ENCODE results near the gene PROSER2. TPM values are rescaled to one million over a fixed set of nuclear protein-coding genes. Genes with fewer than 3 reads are reported as not detected.
A peak's percentile ranks its signal among the peaks of the same experiment; 100 is the strongest.

PROSER2 gene
- total and polyA plus RNA-seq, 12 donors: 0.34 to 1.6 (median 0.76) TPM

DNA sequence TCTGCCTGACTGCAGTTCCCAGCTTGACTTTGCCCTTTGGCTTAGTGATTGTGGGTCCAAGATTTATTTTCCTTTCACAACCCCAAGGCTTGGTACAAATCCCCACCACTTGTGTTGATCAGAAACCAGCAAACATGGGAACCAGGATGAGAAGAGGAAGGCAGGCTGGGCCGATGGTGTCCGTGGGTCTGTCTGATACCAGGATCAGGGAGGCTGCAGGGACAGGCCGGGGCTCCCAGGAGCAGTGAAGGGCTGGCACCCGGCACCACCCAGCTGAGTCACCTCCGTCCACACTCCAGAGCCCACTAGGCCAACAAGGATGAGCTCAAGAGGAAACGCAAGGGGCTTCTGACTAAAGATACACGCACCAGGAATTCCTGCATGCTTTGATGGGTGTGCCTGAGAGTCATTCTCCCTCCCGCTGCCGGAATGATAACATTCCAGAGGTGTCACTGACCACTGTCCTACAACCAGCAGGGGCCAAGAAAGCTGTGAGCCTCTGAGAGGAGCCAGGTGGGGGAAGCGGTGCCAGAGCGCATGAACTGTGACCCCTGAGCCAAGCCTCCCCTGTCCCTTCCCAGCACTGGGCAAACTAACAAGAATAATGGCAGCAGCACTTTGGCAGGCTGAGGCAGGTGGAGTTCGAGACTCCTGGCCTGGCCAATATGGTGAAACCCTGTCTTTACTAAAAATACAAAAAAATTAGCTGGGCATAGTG lies 29.2 kb upstream of the PROSER2 start:
- Histone ChIP-seq H3K27me3 (peaks cover 0 to 23% (median 10%) of the 10 kb centered on the region in 7 donors), H3K36me3 (no peaks in the 10 kb centered on the region), H3K9me3 (no peaks in the 10 kb centered on the region), H3K27ac (no peak overlapping the region), H3K4me3 (no peak overlapping the region), H3K4me1 (peaks cover 0 to 5% (median 0%) of the 10 kb centered on the region in 9 donors)
- DNase-seq (no peak), ATAC-seq (peak in 1 of 8 donors; percentile 22)
- TF ChIP-seq, protein P1, sequence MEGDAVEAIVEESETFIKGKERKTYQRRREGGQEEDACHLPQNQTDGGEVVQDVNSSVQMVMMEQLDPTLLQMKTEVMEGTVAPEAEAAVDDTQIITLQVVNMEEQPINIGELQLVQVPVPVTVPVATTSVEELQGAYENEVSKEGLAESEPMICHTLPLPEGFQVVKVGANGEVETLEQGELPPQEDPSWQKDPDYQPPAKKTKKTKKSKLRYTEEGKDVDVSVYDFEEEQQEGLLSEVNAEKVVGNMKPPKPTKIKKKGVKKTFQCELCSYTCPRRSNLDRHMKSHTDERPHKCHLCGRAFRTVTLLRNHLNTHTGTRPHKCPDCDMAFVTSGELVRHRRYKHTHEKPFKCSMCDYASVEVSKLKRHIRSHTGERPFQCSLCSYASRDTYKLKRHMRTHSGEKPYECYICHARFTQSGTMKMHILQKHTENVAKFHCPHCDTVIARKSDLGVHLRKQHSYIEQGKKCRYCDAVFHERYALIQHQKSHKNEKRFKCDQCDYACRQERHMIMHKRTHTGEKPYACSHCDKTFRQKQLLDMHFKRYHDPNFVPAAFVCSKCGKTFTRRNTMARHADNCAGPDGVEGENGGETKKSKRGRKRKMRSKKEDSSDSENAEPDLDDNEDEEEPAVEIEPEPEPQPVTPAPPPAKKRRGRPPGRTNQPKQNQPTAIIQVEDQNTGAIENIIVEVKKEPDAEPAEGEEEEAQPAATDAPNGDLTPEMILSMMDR (IDR thresholded peaks at IDR 0.05): no peak
- intact Hi-C loops (cut with DNase I): loop anchor here in 2 of 10 donors (5.0 kb wide), 1 partner anchor 193 kb away; no protein-coding TSS in a partner anchor
- WGBS, 2 donors: 80 to 83% methylated on average over 12 of the region's 12 CpGs

DNA sequence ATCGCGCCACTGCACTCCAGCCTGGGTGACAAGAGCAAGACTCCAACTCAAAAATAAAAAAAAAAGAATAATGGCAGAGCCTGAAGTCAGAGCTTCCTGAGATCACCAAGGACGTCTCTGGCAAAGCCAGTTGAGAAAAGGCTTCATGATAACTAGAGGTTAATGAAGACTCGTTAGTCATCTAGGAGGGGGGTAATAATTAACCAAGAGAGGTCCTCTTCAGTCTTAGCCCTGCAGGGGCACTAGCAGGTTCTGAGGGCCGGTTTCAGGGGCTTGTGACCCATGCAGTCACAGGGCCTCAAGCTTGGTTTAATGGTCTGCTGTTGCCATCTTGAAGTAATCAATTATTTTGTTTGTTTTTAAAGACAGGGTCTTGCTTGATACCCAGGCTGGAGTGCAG lies 28.6 kb upstream of the PROSER2 start:
- no peak for ATAC-seq
- no peak overlapping the region for H3K27ac ChIP-seq
- TF ChIP-seq, protein P1 (IDR thresholded peaks at IDR 0.05): no peak
- intact Hi-C loops (cut with DNase I): loop anchor here in 2 of 10 donors (5.0 kb wide), 1 partner anchor 193 kb away; no protein-coding TSS in a partner anchor
- no peaks in the 10 kb centered on the region for H3K9me3 ChIP-seq
- peaks cover 0 to 8% (median 0%) of the 10 kb centered on the region in 9 donors for H3K4me1 ChIP-seq
- DNase-seq: no peak
- H3K27me3 ChIP-seq: peaks cover 0 to 23% (median 10%) of the 10 kb centered on the region in 7 donors
- 93 to 98% methylated on average over 5 of the region's 5 CpGs for WGBS, 2 donors
- H3K36me3 ChIP-seq: no peaks in the 10 kb centered on the region
- H3K4me3 ChIP-seq: no peak overlapping the region

DNA sequence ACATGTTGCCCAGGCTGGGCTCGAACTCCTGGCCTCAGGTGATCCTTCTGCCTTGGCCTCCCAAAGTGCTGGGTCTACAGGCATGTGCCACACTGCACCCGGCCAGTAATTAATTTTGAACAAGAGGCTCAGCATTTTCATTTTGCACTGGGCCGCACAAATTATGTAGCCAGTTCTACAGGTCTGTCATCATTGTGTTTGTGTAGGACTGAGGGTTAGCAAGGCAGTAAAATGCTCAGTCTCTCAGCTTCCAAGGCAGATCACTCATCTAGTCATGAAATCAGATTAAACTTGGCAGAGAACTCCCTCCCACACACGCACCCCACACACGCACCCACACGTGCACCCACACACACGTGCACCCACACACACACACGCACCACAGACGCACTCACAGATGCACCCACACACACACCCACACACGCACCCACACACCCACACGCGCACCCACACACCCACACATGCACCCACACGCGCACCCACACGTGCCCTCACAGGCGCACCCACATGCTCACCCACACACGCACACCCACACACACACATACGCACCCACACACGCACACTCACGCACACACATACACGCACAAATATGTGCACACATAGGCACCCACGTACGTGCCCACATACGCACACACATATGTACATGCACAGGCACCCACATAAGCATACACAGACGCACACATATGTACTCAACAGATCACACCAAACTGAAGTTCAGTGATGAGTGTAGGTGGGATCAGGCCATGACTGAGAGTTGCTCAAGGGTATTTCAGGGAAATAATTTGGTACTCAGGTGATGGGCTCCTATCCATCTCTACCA lies 27.8 kb upstream of the PROSER2 start:
- 93 to 95% methylated on average over 25 of the region's 25 CpGs for WGBS, 2 donors
- H3K4me3 ChIP-seq: no peak overlapping the region
- peaks cover 0 to 23% (median 12%) of the 10 kb centered on the region in 7 donors for H3K27me3 ChIP-seq
- H3K27ac ChIP-seq: no peak overlapping the region
- H3K4me1 ChIP-seq: peaks cover 0 to 8% (median 0%) of the 10 kb centered on the region in 9 donors
- ATAC-seq (peak in 1 of 8 donors; percentile 38), DNase-seq (no peak)
- intact Hi-C loops (cut with DNase I): loop anchor here in 2 of 10 donors (5.0 kb wide), 2 partner anchors 187 to 192 kb away; no protein-coding TSS in a partner anchor
- H3K36me3 ChIP-seq: no peaks in the 10 kb centered on the region
- no peaks in the 10 kb centered on the region for H3K9me3 ChIP-seq
- TF ChIP-seq, protein P1 (IDR thresholded peaks at IDR 0.05): no peak

DNA sequence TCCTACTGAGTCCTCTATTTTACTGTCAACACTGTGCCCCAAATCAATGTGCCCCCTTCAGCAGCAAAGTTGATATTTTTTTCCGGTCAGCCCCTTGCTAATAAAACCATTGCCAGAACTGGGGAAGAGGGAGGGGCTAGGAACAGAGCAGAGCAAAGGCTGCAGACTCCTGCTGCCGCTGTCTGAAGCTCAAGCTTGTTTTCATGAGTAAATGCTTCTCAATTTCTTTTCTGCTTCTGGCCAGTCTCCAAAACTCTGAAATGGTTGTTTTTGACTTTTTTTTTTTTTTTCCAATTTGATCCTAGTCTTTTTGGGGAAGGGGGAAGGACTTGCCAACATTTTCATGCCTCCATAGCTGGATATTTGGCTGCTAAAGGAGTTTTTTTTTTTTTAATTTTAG lies 26.7 kb upstream of the PROSER2 start:
- Histone ChIP-seq H3K4me3 (no peak overlapping the region), H3K9me3 (no peaks in the 10 kb centered on the region), H3K4me1 (peaks cover 0 to 8% (median 0%) of the 10 kb centered on the region in 9 donors), H3K27ac (no peak overlapping the region), H3K36me3 (no peaks in the 10 kb centered on the region), H3K27me3 (peaks cover 0 to 22% (median 12%) of the 10 kb centered on the region in 7 donors)
- WGBS, 2 donors: 53 to 67% methylated on average over 2 of the region's 2 CpGs
- DNase-seq: no peak
- intact Hi-C loops (cut with DNase I): loop anchor here in 2 of 10 donors (5.0 kb wide), 2 partner anchors 186 to 191 kb away; no protein-coding TSS in a partner anchor
- TF ChIP-seq, protein P1 (IDR thresholded peaks at IDR 0.05): no peak
- ATAC-seq: no peak

Data from heart right ventricle (tissue), 16 donors.